AG20443 (cell line): ENCODE measurements around the gene DDX42.

Source experiments
- DNase-seq: peaks from one replicate; pipeline ENCODE4 v3.0.0; 2012; ENCODE audit warnings: low spot score, mixed read lengths

Gene DDX42

DNA sequence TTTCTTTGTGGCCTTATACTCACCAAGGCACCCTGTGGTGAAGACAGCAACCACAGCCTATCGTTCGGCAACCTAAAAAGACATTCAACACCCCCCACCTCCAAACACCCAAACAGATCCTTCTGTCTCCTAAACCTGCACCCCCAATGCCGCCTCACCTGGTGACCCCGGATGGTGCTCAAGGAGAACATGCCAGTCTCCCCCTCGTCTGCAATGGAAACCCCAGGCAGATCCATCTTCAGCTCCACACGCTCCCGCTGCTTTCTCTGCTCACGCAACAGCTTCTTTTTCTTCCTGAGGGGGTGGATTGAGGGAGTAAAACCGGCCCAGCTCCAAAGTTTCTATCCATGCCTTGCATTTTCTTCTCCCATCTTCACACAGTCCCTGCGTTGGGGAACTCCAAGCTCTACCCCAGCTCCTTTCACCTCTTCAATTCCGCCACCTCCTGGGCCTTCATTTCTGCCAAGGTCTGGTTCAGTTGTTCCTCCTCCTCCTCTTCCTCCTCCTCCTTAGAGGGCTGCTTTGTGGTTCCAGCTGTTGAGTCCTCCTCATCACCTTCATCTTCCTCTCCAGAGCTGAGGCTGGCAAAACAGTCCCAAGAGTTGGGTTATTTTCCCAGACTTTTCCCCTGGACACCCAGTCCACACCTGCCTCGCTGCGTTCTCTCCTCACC, 49.8 kb downstream of the DDX42 start:
- DNase-seq, result no peak

DNA sequence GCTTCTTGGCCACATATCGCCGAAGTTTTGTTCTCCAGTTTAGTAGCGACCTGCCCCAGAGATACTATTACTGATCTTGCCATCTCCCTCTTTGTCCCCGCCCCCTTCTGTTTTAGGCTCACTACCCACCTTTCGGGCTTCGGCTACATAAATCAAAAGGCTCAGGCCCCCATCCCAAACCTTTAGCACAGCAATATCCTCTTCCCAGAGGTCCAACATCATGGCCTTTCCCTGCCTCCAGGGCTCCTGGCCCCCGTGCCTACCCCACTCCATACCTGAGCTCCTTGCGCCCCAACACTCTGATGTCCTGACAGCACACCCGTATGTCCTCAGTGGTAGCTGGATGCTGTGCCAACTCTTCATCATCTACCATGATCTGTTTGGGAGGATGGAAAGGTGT, 50.4 kb downstream of the DDX42 start:
- DNase-seq, result no peak

DNA sequence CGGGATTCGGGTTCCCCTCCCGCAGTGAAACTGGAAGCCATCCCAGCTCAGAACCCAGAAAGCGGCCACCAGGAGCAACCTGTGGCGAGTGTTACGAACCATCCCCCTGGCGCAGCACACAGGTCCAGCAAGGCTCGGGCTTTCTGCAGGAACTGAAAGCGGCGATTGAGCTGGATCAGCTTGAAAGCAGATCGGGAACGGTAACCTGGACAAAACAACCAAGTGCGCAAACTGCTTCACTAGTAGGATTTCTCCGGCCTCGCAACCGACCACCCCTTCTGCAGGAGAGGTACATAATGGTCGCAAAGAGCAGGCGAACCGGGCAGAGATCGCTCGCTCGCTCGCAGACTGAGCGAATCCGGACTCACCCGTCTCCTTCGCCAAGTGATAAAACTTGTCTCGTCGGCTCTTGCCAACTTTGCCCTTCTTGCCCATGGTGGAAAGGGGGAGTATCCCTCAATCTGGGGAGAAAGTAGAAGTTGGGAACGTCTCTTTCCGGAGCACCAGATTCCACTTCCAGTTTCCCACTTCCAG, 52.6 kb downstream of the DDX42 start:
- DNase-seq, result peak; percentile 36

DNA sequence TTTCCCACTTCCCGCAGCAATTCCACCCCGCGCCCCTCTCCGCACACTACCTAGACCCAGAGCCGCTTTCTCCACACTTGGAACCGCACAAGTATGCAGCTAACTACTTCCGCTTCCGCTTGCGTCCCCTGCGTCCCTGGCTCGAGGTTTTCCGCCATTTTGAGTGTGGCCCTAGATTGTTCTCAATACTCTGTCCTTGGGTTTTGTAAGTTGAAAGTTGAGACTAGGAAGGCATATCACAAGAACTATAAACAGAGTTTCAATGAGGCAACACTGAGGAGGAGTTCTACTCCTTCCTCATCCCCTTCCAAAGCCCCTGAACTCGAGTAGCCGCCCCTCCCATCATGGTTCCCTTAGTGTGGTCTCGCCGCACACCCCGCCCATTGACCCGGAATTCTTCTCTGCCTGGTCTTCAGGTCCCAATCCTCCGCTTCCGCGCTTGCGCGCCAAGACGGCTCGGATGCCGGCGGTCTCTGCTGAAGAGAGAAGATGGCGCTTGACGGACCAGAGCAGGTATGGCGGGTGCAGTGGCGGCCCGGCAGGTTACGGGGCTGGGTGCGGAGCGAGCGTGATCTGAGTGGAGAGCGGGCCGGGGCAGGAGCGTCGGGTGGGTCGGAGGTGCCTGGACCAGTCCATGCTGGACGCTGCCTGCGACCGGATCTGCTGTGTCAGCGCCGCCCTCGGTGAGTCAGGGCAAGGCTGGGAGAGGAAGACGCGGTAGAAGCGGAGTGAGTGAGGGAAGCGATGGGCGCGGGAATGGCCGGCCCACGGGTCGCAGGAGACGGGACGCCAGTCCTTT, 53.2 kb downstream of the DDX42 start, which contains the start of the genes FTSJ3 and PSMC5:
TSS of gene FTSJ3 (minus strand) at position 662 of the 799 bp plus-strand sequence. CDS start 761 bp downstream, outside the sequence.
TSS of gene PSMC5 (plus strand) at position 430 of the 799 bp plus-strand sequence. CDS start at position 490, 60 bp downstream.
- peak; percentile 96 for DNase-seq

DNA sequence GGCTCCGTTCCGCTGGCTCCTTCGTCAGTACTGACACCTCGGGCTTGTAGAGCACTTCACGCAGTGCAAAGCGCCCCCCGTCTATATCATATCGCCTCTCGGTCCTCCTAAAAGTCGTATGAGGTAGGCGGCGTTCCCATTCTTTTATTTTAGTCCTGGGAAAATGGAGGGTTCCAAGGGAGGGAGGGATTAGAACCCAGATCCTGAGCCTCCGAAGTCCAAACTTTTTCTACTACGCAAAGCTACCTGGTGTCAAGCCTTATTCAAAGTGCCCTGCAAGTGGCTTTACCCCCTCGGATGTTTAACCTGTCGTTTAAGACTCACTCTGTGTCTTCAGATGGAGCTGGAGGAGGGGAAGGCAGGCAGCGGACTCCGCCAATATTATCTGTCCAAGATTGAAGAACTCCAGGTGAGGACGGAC, 53.8 kb downstream of the DDX42 start:
- no peak for DNase-seq

DNA sequence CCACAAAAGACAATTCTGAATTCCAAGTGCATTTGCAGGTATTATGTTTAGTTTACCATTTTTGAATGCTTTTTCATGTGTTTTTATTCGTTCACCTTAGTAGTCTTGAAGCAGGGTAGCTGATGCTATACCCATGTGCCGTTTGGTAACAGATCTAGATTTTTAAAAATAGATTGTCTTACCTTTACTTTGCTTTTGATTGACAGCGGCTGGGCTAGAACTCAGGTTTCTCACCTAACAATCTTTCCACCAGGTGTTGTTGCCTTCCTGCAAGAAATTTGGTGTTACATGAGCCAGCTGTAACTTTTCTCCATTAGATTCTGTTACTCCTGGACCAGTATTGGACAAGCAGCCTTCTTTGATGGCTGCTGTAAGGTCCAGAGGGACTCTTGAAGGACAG, 55.0 kb downstream of the DDX42 start:
- DNase-seq, result no peak

DNA sequence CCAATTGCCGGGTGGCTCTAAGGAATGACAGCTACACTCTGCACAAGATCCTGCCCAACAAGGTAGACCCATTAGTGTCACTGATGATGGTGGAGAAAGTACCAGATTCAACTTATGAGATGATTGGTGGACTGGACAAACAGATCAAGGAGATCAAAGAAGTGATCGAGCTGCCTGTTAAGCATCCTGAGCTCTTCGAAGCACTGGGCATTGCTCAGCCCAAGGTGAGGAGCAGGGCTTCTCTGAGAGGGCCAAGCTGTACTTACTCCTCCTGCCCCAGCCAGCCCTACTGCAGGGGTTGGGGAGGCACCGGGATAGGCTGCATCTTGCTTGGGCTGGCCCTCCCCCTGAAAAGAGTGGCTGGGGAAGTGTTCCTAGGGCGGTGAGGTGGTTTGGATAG, 56.3 kb downstream of the DDX42 start:
- DNase-seq, result no peak

DNA sequence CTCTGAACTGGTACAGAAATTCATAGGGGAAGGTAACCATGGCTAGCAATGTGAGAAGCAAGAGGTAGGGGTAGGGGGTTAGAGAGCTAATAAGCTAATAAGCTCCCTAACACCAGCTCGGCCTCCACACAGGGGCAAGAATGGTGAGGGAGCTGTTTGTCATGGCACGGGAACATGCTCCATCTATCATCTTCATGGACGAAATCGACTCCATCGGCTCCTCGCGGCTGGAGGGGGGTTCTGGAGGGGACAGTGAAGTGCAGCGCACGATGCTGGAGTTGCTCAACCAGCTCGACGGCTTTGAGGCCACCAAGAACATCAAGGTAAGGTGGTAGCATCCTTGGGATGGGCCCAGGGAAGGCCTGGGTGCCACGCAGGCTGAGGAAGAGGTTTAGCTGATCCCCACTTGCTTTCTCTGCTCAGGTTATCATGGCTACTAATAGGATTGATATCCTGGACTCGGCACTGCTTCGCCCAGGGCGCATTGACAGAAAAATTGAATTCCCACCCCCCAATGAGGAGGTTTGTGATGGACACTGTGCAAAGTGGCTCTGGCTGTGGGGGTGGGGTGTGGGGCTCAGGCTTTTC, 57.0 kb downstream of the DDX42 start:
- no peak for DNase-seq

DNA sequence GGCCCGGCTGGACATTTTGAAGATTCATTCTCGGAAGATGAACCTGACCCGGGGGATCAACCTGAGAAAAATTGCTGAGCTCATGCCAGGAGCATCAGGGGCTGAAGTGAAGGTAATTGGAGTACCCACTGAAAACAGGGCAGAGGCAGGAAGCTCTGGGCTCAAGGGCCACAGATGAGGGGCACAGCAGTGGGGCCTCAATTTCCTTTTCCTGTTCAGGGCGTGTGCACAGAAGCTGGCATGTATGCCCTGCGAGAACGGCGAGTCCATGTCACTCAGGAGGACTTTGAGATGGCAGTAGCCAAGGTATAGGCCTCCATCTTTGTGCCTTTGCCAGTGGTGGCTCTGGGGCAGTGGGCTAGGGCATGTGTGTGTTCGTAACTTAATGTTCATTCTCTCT, 57.5 kb downstream of the DDX42 start:
- no peak for DNase-seq

DNA sequence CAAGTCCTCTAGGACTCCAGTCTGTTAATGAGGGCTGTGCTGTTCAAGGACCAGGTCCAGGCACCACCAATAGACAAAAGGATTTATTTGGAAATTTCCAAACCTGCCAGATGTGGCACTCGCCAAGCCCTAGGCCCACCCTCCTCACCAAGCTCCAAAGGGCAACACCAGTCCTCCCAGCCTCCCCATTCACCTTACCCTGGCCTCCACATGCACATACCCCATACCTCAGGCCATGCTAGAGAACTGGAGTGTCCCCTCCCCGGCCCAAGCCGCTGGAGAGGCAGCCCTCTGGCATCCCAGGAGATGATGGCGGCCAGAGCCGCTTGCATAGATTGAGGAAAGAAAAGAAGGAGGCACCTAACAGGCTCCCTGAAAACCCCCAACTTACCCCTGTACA, 58.0 kb downstream of the DDX42 start:
- DNase-seq, result no peak

DNA sequence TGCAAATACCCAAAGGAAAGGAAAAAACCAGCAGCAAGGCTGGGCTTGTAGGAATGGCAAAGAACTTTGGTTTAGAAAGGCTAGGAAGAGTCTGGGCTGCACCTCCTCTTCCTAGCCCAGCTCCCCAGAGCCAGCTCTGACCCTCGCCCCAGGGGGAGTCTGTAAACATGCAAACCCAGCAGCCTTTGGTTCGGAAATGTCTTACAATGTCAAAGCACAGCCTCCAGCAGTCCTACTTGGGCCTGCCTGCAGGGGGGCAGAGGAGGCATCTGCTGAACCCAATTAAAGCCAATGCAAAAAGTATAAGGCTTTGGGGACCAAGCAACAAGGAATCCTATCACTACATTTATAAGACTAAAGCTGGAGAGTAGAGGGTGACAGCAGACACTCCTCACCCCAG, 58.5 kb downstream of the DDX42 start:
- DNase-seq, result no peak

DNA sequence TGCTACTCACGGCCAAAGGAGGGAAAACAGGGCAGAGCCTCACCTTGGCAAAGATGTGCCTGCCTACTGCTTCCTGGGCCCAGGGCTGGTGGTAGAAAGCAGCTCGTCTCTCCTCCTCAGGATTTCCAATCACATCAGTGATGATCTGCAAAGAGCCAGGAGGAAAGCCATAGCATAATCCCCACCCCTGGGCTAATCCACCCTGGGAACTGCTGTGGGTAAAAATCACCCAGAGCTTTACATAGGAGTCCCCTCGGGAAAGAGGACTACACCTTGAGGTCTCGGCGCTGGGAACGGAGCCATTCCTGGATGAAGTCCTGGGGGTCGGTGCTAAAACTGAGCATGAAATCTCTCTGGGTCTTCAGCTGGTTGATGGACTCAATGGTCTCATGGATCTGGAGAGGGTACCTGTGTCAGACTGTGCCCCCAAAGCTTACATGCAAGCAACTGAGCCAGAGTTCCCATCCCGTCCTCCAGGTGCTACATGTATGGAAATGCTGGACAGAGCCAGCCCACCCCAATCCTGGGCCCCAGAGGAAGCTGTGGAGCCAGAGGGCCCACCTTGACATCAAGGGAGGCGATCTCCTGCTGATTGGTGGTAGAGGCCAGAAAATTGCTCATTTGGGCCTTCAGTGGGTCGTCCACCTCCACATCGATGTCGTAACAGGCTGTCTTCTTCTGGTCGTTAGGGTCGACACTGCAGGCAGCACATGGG, 59.2 kb downstream of the DDX42 start:
- no peak for DNase-seq

DNA sequence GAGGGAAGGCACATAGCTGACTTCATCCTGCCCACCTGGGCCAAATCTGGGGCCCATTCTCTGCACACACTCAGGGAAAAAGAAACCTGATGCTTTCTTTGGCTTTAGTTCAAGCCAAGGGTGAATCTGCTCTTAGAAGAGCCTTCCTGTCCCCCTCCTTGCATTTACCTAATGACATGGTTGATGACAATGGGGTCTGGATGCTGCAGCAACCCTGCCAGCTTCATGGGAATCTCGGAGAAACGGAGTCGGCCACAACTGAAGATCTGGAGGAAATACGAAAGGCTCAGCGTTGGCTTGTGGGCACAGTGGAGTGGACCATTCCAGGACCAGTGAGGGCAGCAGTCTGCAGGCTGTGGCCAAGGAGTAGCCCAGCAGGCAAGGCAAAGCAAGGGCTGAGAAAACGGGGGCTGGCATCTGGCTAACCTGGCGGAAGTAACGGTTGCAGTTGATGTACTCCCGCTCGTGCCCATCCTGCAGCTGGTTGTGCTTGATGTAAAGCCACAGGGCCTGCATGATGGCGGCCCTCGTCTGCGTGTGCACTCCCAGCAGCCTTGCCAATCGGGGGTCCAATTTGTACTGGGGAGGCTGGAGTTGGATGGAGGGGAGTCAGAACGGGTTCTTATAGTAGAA, 59.9 kb downstream of the DDX42 start:
- DNase-seq, result no peak

DNA sequence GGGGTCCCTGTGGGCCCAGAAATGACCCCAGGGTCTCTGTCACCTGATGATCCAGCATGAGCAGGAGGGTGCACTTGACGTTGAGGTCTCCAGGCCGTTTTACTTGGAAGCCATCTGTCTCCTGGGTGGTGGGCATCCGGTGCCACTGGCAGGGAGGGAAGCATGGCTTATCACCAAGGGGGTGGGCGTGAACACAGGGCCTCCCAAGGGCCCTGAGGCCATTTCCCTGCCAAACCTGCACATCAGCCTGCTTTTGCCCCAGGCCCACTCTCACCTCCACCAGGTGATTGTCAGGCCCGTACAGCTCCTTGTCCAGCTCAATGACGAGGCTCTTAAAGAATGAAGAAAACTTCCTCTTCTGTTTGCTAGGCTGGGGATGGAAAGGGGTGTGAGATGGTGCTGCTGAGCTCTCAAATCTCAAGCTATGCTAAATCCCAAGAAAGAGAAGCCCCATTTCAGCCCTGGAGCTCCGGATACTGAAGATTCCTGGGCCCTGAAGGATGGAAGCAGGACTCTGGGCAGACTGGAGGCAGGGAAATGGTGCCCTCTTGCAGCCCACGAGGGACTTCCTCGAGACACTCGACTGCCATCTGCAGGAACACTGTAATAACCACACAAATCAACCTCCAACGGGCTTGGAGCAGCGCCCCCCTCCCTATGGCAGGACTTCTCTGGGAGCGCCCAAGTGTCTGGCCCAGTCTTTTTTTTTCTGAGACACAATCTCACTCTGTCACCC, 60.6 kb downstream of the DDX42 start:
- peak; percentile 82 for DNase-seq

DNA sequence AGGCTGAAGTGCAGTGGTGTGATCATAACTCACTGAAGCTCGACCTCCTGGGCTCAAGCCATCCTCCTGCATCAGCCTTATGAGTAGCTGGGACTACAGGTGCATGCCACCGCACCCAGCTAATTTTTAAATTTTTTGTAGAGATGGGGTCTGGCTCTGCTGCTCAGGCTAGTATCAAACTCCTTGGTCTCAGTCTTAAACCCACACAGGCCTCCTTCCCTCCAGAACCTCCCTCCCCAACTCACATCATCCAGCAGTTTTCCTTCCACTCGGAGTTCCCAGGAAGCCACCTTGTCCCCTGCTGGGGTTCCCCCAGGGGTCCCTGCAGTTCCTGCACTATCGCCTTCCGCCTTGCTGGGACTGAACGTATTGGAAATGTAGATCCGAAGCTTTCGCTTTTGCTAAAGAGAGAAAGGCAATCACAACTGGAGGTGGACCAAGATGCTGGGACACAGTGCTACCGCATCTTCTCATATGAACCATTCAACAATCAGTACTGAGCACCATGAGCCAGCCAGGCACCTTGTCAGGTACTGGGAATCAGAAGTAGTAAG, 61.3 kb downstream of the DDX42 start:
- no peak for DNase-seq

DNA sequence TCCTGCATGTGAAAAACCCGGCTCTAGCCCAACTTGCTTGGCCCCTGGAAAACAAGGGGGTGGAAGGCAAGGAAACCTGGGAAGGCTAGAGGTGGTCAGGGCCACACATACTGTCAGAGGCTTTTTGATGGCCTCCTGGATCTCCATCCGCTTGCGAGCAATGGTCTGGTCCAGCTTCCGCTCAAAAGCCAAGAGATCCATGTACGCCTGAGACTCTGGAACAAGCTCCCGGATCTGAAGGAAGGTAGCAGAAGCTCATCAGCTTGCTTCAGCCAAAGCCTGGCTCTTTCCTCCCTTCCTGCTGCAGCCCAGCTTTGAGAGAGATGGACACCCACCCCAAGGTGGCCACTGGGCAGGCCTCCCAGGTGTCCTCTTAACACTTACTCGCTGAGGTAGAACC, 62.8 kb downstream of the DDX42 start:
- DNase-seq, result no peak

DNA sequence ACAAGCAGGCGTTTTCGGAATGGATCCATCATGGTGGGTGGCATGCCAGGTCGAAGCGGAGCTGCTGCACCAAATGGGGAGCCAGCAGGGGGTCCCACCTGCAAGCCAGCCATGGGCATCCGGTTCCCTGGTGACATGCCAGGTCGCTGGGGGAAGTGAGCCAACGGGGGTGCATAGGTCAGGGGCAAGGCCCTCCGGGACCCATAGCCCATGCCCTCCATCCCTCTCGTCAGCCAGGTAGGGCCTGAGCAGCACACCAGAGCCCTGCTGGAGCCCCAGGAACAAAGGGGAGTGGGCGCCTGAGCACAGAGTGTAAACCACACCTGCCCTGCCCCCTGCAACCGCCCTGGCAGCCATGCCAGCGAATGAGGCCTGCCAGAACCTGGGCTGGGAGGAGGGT, 63.5 kb downstream of the DDX42 start:
- no peak for DNase-seq

DNA sequence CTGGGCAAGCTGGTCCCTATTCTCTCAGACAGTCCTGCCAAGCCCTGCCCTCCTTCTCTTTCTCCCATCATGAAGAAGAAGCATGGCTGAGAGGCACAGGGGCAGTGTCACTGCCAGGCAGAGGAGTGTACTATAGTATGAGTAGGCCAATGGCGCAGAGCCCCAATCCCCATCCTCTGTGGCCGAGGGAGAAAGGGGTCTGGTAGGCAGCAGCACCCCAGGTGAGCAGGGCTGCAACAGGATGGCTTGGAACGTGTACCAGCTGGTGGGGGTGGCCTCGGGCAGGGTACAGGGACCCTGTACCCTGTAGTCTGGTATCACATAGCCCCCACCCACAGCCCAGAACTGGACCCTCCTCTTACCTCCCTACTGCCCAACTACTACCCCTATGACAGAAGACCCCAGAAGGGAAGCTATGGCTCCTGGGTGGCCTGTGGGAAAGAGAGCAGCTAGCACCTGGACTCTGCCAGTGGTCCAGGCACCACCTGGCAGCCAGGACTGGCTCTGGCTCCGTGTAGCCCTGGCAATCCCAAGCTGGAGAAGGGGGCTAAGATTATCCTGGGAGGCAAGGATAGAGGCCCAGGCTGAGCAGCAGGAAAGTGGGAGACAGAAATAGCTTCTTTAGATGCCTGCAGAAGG, 64.1 kb downstream of the DDX42 start:
- no peak for DNase-seq

DNA sequence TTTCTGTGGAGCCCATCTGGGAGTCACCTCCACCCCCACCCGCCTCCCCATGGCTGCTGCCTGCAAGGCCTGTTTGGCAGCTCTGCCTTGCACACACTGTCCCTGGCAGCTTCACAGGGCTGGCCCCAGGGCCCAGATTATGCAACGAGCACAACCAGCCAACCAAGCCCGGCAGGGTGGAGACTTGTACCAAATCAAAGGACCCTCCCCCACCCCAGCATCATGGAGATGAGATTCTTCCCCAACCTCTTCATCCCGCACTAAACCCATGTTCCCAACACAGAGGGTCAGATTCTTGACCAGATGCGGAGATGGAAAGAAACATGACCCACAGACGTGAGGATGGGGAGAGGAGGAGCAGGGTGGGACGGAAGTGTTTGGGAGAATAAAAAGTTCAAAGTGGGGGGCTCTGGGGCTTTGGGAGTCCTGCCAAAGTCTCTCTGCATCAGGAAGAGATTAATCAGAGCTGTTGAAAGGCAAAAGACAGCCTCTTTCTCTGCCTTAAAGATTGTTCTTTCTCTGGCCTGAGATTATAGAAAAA, 64.7 kb downstream of the DDX42 start:
- peak; percentile 73 for DNase-seq
